HEK293 (cell line): ENCODE results near the gene PDE4D.
"Not testable (repeated sequence)": the region's sequence is repeated elsewhere in the genome, so short reads cannot be mapped to it uniquely, and the experiment has no call there.

Experiments used
- CTCF ChIA-PET: fragments of 350-600 bp; formaldehyde crosslinking; extraction: SDS; loops from one replicate; lab custom pipeline; 2021; ENCODE audit warnings: antibody characterized with exemption; lab: Yijun Ruan, JAX
- POLR2A ChIA-PET: fragments of 300-600 bp; formaldehyde crosslinking; extraction: SDS; loops from one replicate; lab custom pipeline; 2020; ENCODE audit warnings: antibody characterized with exemption, inconsistent platforms; lab: Yijun Ruan, JAX
- H3K27ac ChIP-seq: fragments of 200-500 bp; sonication (Bioruptor generic); 2 replicates; pipeline ENCODE4 v1.5.1; 2014; ENCODE audit warnings: low read depth, low read length, control low read depth, inconsistent platforms; ENCODE audit errors: extremely low read depth
- H3K36me3 ChIP-seq, 2 experiments: fragments of 200-500 bp in 1 of 2; sonication (Bioruptor generic) in 1 of 2; 1 replicate in 1 of 2; 2 replicates in 1 of 2; pipeline ENCODE4 v1.5.1; 2014 to 2017; ENCODE audit warnings: inconsistent platforms in 2 of 2, low read length in 2 of 2; ENCODE audit not compliant: control insufficient read depth in 2 of 2, insufficient read depth in 1 of 2
- H3K4me1 ChIP-seq: fragments of 200-500 bp; sonication (Bioruptor generic); 2 replicates; pipeline ENCODE4 v1.5.1; 2014; ENCODE audit warnings: mild to moderate bottlenecking, low read length, inconsistent platforms; ENCODE audit not compliant: control insufficient read depth, insufficient read depth
- H3K4me3 ChIP-seq: 2 replicates; pipeline ENCODE4 v1.5.1; 2011; ENCODE audit warnings: low read depth, mild to moderate bottlenecking, control low read depth, low read length, moderate library complexity
- H3K9me3 ChIP-seq: fragments of 200-500 bp; sonication (Bioruptor generic); 2 replicates; pipeline ENCODE4 v1.5.1; 2014; ENCODE audit warnings: low read depth, low read length, inconsistent platforms; ENCODE audit not compliant: control insufficient read depth, insufficient read depth
- SCRT2 ChIP-seq: fragments of 450-650 bp; formaldehyde crosslinking; IDR thresholded peaks from 2 replicates; pipeline ENCODE4 v1.5.1; 2016; ENCODE audit warnings: missing biosample characterization, missing genetic modification characterization
- ZIC2 ChIP-seq: fragments of 450-650 bp; formaldehyde crosslinking; IDR thresholded peaks from 2 replicates; pipeline ENCODE4 v1.5.1; 2016; ENCODE audit warnings: missing biosample characterization, missing genetic modification characterization
- ZNF10 ChIP-seq: fragments of 450-650 bp; formaldehyde crosslinking; IDR thresholded peaks from 2 replicates; pipeline ENCODE4 v1.5.1; 2017; ENCODE audit warnings: missing biosample characterization, missing genetic modification characterization
- ZNF146 ChIP-seq: fragments of 450-650 bp; formaldehyde crosslinking; IDR thresholded peaks from 2 replicates; pipeline ENCODE4 v1.5.1; 2016; ENCODE audit warnings: missing biosample characterization, missing genetic modification characterization
- ZNF157 ChIP-seq: fragments of 450-650 bp; formaldehyde crosslinking; IDR thresholded peaks from 2 replicates; pipeline ENCODE4 v1.5.1; 2016; ENCODE audit warnings: missing biosample characterization, missing genetic modification characterization
- ZNF266 ChIP-seq: fragments of 450-650 bp; formaldehyde crosslinking; IDR thresholded peaks from 2 replicates; pipeline ENCODE4 v1.5.1; 2016; ENCODE audit warnings: missing biosample characterization, missing genetic modification characterization, low read depth
- ZNF791 ChIP-seq: fragments of 450-650 bp; formaldehyde crosslinking; IDR thresholded peaks from 2 replicates; pipeline ENCODE4 v1.5.1; 2016; ENCODE audit warnings: missing biosample characterization, missing genetic modification characterization
- ZNF830 ChIP-seq: fragments of 450-650 bp; IDR thresholded peaks from 2 replicates; pipeline ENCODE4 v1.5.0; 2018; ENCODE audit warnings: missing biosample characterization, missing genetic modification characterization, low read depth, mild to moderate bottlenecking, moderate library complexity
- TF ChIP-seq, protein P1 (sequence below): fragments of 450-650 bp; formaldehyde crosslinking; IDR thresholded peaks from 2 replicates; pipeline ENCODE4 v1.5.1; 2016; ENCODE audit warnings: missing biosample characterization, missing genetic modification characterization
- TF ChIP-seq, protein P2 (sequence below): fragments of 450-650 bp; formaldehyde crosslinking; IDR thresholded peaks from 2 replicates; pipeline ENCODE4; 2016; ENCODE audit warnings: missing biosample characterization, missing genetic modification characterization
- TF ChIP-seq, protein P3 (sequence below): fragments of 450-650 bp; formaldehyde crosslinking; IDR thresholded peaks from 2 replicates; pipeline ENCODE4 v1.5.1; 2016; ENCODE audit warnings: missing biosample characterization, missing genetic modification characterization
- TF ChIP-seq, protein P4 (sequence below): fragments of 450-650 bp; IDR thresholded peaks from 2 replicates; pipeline ENCODE4 v1.5.1; 2018; ENCODE audit warnings: missing biosample characterization, missing genetic modification characterization

PDE4D gene

DNA sequence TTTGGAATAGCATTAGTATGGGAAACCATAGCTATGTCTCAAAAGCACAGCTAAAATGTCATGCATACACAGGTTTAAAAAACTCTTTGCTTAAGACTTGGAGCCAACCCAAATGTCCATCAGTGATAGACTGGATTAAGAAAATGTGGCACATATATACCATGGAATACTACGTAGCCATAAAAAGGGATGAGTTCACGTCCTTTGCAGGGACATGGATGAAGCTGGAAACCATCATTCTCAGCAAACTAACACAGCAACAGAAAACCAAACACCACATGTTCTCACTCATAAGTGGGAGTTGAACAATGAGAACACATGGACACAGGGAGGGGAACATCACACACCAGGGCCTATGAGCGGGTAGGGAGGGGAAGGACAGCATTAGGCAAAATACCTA, 897.7 kb downstream of the PDE4D start:
- POLR2A ChIA-PET, H3K4me1 ChIP-seq, H3K27ac ChIP-seq, H3K36me3 ChIP-seq, H3K9me3 ChIP-seq, H3K4me3 ChIP-seq: not testable (repeated sequence)
- CTCF ChIA-PET = interaction anchor here (0.6 to 1.3 kb wide), 5 partner anchors 104 to 575 kb away, joined by 3 to 4 read pairs (median 4); no protein-coding TSS in a partner anchor
- TF ChIP-seq, protein P1, sequence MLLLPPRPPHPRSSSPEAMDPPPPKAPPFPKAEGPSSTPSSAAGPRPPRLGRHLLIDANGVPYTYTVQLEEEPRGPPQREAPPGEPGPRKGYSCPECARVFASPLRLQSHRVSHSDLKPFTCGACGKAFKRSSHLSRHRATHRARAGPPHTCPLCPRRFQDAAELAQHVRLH (tag by site-specific recombination) = 0 out of 2 replicates have a peak, but pooled peaks have one; percentile 62
- TF ChIP-seq ZNF146 = peak; percentile 93

DNA sequence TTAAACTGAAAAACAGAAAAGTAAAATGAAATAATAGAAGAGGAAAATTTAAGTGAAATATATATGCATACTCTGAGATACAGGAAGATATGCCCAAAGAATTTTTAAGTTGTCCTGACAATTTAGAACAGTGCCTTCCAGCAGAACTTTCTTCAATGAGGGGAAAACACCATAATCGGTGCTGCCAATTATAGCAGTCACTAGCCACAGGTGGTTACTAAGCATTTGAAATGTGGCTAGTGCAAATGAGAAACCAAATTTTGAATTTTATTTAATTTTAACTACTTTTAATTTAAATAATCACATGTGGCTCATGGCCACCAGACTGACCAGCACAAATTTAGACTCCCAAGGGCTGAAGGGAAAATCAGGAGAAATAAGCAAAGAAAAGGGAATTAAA, 900.1 kb downstream of the PDE4D start:
- TF ChIP-seq SCRT2 (tag by site-specific recombination) = peak; percentile 68
- TF ChIP-seq, protein P2, sequence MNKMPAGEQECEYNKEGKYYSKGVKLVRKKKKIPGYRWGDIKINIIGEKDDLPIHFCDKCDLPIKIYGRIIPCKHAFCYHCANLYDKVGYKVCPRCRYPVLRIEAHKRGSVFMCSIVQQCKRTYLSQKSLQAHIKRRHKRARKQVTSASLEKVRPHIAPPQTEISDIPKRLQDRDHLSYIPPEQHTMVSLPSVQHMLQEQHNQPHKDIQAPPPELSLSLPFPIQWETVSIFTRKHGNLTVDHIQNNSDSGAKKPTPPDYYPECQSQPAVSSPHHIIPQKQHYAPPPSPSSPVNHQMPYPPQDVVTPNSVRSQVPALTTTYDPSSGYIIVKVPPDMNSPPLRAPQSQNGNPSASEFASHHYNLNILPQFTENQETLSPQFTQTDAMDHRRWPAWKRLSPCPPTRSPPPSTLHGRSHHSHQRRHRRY (tag by site-specific recombination) = no peak
- ChIA-PET POLR2A (no interaction called here), CTCF (interaction anchor here (0.6 to 1.1 kb wide), 3 partner anchors 9 to 106 kb away, joined by 3 read pairs; no protein-coding TSS in a partner anchor)
- Histone ChIP-seq H3K4me3 (no peak overlapping the region), H3K27ac (no peak overlapping the region), H3K9me3 (no peaks in the 10 kb centered on the region), H3K36me3 (peaks cover 0 to 5% of the 10 kb centered on the region in 2 experiments; a peak in 1 of 3 replicates), H3K4me1 (no peaks in the 10 kb centered on the region)

DNA sequence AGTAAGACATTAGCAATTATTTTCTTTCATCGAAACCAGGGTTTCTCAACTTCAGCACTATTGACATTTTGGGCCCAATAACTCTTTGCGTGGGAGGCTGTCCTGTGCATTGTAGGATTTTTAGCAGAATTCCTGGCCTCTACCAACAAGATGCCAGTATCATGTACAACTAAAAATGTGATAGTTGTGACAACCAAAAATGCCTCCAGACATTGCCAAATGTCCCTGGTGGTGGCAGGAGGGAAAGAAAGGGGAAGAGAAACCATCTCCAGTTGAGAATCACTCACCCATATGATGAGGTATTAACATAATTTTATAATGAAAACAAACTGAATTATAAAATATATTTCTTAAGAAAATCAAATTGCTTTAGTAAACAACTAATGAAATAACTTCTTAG, 904.6 kb downstream of the PDE4D start:
- no peak overlapping the region for H3K27ac ChIP-seq
- peaks cover 0 to 5% of the 10 kb centered on the region in 2 experiments; a peak in 1 of 3 replicates for H3K36me3 ChIP-seq
- TF ChIP-seq ZNF266 (tag by site-specific recombination) = no peak
- no peak for TF ChIP-seq ZNF10 (tag by site-specific recombination)
- POLR2A ChIA-PET = no interaction called here
- 0 out of 2 replicates have a peak, but pooled peaks cover 7% of the 10 kb centered on the region for H3K4me1 ChIP-seq
- no peaks in the 10 kb centered on the region for H3K9me3 ChIP-seq
- H3K4me3 ChIP-seq = no peak overlapping the region
- CTCF ChIA-PET = no interaction called here

DNA sequence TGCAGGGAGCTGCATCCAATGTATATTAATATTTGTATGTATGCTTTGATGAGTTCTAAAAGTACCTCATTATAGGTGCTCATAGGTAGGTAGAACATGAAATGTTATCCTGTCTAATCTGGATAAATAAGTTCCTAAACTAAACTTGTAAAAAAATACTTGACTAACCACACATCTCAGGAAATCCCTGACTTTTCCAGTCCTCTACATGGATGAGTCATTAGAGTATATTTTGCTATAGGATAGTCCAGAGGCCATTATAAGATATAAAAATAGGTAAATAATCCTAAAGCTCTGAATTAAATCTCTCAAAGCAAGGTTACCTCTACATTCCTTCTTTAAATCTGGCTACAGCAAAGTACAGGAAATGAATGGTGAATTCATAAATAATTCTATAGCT, 906.3 kb downstream of the PDE4D start:
- Histone ChIP-seq H3K4me3 (no peak overlapping the region), H3K27ac (no peak overlapping the region), H3K36me3 (peaks cover 0 to 5% of the 10 kb centered on the region in 2 experiments; a peak in 1 of 3 replicates)
- ChIA-PET POLR2A (no interaction called here), CTCF (interaction anchor here (0.6 to 1.6 kb wide), 4 partner anchors 21 to 100 kb away, joined by 3 to 4 read pairs (median 3); no protein-coding TSS in a partner anchor)
- TF ChIP-seq ZNF791 (tag by site-specific recombination) = no peak
- no peak for TF ChIP-seq ZNF830 (tag by site-specific recombination)
- no peak for TF ChIP-seq ZNF157
- TF ChIP-seq, all 188 proteins: peak for 0
- Histone ChIP-seq H3K4me1 (0 out of 2 replicates have a peak, but pooled peaks cover 7% of the 10 kb centered on the region), H3K9me3 (no peaks in the 10 kb centered on the region)

DNA sequence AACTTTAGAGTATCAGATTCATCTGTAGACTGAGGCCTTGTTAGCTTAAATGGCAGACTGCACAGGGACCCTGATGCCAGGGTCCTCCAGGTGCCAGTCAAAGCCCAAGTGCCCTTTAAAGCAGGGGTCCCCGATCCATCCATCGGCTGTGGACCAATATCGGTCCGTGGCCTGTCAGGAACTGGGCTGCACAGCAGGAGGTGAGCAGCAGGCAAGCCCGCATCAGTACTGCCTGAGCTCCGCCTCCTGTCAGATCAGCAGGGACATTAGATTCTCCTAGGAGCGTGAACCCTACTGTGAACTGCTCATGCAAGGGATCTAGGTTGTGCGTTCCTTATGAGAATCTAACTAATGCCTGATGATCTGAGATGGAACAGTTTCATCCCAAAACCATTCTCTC, 907.2 kb downstream of the PDE4D start:
- Histone ChIP-seq H3K27ac (no peak overlapping the region), H3K9me3 (no peaks in the 10 kb centered on the region), H3K4me3 (no peak overlapping the region), H3K36me3 (peaks cover 0 to 5% of the 10 kb centered on the region in 2 experiments; a peak in 1 of 3 replicates), H3K4me1 (0 out of 2 replicates have a peak, but pooled peaks cover 7% of the 10 kb centered on the region)
- TF ChIP-seq, protein P3, sequence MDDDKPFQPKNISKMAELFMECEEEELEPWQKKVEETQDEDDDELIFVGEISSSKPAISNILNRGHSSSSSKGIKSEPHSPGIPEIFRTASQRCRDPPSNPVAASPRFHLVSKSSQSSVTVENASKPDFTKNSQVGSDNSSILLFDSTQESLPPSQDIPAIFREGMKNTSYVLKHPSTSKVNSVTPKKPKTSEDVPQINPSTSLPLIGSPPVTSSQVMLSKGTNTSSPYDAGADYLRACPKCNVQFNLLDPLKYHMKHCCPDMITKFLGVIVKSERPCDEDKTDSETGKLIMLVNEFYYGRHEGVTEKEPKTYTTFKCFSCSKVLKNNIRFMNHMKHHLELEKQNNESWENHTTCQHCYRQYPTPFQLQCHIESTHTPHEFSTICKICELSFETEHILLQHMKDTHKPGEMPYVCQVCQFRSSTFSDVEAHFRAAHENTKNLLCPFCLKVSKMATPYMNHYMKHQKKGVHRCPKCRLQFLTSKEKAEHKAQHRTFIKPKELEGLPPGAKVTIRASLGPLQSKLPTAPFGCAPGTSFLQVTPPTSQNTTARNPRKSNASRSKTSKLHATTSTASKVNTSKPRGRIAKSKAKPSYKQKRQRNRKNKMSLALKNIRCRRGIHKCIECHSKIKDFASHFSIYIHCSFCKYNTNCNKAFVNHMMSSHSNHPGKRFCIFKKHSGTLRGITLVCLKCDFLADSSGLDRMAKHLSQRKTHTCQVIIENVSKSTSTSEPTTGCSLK (tag by site-specific recombination) = no peak
- TF ChIP-seq ZIC2 = peak; percentile 31
- TF ChIP-seq, protein P4, sequence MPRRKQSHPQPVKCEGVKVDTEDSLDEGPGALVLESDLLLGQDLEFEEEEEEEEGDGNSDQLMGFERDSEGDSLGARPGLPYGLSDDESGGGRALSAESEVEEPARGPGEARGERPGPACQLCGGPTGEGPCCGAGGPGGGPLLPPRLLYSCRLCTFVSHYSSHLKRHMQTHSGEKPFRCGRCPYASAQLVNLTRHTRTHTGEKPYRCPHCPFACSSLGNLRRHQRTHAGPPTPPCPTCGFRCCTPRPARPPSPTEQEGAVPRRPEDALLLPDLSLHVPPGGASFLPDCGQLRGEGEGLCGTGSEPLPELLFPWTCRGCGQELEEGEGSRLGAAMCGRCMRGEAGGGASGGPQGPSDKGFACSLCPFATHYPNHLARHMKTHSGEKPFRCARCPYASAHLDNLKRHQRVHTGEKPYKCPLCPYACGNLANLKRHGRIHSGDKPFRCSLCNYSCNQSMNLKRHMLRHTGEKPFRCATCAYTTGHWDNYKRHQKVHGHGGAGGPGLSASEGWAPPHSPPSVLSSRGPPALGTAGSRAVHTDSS = no peak
- POLR2A ChIA-PET = no interaction called here
- CTCF ChIA-PET = interaction anchor here (1.4 kb wide), 1 partner anchor 100 kb away, joined by 4 read pairs; no protein-coding TSS in a partner anchor
